NCI-H1417 treated with DMSO at 0.1 percent for 48 hours (cell line): ENCODE data around the gene LRP1B.
"Not testable (repeated sequence)": the region's sequence is repeated elsewhere in the genome, so short reads cannot be mapped to it uniquely, and the experiment has no call there.

Source experiments
- DNase-seq: peaks from one replicate; lab custom pipeline; 2025; lab: John Stamatoyannopoulos, UW

Gene LRP1B

DNA sequence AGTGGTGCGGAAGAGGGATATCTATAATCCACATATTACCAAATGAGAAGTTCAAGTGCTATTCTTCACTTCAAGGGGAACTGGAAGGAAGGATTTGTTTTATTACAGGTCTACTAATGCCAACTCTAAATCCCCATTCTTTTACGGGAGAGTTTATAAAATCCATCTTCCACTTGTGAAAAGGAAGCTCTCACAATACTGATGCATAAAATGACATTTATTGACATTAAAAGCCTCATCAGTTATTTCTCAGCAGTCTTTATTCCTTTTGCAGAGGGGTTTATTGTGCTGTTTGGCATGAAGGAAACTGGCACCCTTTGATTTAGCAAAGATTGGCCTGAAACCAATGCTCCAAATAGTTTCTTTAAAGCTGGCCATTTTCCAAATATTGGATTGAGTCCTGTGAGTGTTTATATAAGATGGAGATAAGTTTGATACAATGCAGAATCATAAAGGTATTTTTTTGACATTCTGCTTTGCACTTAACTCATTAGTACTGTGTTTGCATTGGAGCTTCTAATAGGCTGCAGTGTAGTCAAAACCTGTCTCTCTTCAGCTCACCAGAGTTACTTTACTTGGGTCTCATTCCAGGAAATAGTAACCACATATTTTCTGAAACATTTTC lies 26.6 kb downstream of the LRP1B start:
- DNase-seq, result no peak

DNA sequence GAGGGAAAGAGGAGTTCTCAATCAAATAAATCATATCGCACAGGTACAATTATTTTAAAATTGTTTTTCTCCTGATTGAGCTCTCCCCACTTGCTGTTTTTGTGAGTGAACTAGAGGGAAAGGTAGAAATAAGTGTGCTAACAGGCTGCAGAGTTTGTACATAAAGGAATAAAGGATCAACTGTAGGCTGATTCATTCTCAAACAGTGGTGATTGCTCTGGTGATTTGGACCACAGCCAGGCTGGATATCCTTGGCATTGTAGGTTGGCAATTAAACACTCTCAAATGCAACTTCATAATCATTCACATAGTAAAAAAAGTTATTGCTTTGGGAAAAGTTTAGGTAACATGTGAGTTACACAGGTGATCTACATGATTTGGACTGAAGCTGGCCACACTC lies 29.8 kb downstream of the LRP1B start:
- no peak for DNase-seq

DNA sequence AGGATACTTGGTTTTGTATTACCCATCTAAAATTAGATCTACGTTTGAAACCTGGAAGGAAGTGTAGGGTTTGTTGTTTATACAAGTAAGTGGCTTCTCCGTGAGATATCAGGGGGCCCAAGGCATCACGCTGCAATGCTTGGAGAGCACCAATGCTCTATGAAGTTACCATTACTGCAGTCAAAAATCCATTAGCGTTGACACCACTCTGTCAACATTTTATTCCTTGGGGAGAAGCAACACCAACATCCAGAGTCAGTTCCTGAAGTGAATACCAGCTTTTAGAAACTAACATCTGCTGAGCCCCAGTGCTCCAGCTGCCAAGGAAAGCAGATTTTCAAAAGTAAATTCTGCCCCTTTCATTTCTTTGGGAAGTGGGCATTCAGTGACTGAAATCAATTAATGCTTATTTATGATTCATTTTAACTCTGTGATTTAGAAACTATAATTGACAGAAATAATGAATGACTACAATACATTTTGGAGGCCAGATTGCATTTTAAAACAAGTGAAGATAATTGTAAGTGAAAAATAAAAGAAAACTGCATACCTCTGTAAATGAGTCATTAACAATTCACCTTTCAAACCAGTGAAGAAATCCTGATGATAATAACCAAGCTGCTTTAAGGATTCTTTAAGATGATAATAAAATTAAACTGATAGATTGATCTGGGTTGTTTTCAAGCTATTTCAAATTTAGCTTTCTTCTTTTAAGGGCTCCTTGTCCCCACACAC lies 30.5 kb downstream of the LRP1B start:
- no peak for DNase-seq

DNA sequence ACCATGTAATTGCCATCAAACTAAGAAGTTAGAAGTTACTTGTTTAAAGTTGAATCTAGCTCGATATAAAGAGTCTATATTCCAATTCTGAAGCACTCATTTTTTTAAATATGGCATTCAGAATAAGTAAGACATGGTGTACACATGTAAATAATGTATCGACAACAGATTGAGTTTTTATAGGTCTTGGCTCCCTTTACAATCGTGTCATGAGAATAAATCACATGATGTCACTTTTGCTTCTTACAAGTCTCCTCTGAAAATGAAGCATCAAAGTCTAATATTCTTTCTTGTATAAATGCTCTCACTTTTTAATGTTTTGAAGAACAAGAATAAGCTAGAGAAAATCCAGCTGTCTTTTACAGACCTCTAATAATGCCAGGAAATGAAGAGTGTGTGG lies 33.1 kb downstream of the LRP1B start:
- no peak for DNase-seq

DNA sequence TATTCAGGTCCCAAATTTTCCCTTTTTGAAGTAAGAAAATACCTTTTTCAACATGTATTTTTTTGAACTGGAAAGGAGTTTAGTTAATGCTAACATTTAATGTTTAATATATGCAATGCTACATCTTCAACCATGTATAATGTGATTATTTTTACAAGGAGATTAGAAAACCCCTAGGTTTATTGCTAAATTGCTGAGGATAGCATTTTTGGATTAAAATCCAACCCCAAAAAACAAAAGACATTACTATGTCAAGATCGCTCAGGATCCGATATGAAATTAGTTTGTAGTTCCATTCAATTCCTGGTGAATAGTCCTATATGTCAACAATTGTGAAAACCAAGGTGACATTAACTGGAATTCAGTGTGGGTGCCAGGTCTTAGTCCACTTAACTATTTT lies 35.2 kb downstream of the LRP1B start:
- no peak for DNase-seq

DNA sequence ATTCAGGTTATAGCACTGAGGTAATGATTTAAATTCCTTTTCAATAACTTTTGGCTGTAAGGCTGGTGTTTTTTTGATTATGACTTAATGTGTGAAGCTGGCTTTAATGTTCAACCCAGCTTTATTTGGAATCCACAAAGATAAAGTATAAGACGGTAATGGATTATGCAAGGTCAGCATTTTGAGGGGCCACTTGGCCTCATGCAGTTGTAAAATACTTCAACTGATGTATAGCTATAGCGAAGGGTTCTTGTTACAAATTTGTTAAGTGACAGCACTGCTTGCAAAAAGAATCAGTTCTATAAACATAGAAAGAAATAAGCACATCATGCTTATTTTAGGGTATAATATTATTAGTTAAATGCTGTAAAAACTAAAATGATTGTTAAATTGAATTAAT lies 36.6 kb downstream of the LRP1B start:
- DNase-seq, result no peak

DNA sequence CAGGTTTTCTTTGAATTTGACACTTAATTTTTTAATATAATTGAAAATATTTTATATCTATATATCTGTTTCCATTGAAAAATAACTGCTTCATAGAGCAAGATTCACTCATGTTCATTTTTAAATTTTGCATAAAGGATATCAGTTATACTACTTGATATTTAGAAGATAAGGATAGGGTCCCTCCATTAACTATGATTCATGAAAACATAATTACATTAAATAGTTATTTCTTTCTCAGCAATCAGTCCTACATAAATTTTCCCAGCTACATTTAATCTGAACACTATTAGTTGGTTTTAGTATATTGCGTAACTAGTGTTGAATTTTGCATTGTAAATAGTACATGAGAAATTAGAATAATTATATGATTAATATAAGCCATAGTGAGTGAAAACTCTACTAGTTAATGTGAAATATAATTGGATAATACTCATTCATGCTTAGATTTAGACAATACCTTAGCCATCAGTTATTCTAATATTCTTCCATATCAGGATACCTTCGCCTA lies 42.7 kb downstream of the LRP1B start:
- DNase-seq, result no peak

DNA sequence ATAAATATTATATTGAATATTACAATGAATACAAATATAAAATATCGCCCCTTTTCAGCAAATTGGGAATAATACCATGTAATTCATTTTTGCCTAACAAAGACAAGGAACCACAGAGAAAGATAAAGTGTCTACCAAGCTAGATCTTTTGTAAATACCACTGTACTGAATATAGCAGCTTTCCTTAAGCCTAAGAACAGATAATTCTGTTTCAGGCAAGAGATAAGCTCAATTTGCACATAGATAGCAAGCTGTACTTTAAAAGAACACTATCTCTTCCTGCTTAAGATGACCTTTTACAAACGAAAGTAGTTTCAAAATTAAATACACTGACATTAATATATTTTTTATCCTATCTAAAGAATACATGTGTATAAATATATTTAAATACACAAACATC lies 43.2 kb downstream of the LRP1B start:
- DNase-seq, result not testable (repeated sequence)

DNA sequence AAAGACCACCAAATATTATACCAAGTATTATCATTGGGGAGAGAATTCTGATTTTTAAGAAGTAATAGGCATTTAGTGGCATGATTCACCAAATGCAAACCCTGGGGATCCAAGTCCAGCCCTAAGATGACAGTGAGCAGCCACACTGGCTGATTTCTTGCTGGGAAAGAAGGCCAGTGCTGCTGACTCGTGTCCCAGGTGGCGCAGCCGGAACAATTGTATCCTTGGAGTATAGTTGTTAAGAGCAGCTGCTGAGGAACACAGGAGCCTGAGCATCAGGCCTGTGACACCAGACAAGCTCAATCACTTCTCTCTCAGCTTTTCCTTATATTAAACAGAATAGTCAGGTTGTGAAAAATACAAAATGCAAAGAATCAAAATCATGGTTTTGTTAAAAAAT lies 48.4 kb downstream of the LRP1B start:
- no peak for DNase-seq

DNA sequence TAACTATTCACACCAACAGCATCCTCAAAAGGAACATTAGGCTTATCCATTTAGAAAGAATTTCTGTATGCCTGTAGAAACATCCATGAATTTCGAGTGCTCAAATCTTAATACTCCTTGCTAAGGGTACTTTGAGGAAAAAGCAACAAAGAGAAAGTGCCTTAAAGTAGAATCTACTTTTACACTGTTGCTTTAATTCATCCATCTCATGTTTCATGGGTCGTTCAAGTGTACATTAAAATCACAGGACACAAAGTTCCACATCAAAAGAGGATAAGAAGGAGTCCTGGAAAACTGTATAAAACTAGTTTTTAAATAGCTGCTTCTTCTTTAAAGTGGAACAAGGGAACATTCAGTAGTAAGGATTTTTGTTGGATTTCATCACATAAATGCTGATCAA lies 54.5 kb downstream of the LRP1B start:
- DNase-seq, result no peak

DNA sequence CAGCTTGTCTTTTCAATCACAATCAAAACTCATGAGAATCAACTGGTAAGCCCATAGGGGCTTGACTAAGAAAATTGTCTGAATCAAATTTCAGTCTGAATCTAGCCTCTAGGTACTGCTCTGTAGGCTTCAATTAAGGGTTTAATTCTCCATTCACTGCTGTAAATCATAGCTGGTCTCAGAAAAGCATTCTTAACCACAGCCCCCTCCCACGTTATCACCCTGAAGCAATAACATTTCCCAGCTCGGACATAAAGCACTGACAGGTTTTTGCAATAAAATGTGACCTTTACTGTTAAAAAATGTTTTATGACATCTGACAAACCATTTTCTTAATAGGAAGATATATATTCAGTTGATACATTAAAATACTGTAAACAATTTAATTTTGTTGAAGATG lies 55.0 kb downstream of the LRP1B start:
- no peak for DNase-seq

DNA sequence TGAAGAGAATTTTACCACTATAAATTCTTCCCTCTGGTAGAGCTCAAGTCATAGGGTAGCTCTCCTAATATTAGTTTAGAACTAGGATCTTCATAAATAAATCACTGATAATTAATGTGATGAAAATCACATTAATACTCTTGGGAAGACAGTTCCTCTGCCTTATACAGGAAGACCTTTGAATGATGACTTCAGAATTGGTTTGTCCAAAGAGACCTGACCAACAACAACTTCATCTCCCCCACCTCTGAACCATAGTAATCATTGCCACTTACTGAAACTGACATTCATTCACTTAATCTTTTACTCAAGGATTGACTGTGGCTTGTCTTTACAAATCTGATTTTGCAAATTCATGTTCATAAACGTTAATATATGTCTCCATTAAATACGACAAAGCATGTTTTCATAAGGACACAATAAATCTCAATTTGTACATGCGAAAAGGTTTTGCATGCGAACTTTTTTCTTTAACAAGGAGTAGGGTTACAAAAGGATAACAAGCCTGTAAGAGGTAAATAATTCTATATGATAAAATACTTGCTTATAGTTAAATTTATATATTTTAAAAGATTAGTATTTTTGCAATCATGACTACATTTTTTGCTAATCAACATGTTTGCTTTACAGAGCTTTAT lies 61.4 kb downstream of the LRP1B start:
- DNase-seq, result no peak

DNA sequence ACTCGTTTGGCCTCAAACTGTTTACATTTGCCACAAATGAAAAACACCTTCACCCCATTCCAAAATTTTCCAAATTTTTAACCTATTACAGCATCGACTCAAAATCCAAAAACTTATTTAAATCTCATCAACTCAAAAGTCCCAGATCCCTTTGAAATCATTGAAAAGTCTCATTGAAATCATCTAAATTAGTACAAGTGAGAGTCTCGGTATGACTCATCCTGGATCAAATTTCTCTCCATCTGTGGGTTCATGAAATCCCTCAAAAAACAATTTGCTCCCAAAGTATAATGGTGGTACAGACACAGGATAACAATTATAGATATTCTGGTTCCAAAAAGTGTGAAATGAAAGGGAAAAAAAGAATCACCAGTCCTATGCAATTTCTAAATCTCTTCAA lies 65.1 kb downstream of the LRP1B start:
- no peak for DNase-seq

DNA sequence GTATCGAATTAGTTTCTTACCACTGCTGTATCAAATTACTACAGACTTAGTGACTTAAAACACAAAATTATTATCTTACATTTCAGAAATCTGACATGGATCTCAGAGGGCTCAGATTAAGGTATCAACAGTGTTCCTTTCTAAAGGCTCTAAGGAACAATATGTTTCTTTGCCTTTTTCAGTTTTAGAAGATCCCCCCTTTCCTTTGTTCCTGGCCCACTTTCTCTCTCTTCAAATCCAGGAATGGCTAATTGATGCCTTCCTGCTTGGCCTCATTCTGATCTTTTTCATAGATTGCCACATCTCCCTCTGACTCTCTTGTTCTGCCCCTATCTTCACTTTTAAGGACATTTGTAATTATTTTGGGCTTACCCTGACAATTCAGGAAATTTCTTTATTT lies 65.7 kb downstream of the LRP1B start:
- no peak for DNase-seq

DNA sequence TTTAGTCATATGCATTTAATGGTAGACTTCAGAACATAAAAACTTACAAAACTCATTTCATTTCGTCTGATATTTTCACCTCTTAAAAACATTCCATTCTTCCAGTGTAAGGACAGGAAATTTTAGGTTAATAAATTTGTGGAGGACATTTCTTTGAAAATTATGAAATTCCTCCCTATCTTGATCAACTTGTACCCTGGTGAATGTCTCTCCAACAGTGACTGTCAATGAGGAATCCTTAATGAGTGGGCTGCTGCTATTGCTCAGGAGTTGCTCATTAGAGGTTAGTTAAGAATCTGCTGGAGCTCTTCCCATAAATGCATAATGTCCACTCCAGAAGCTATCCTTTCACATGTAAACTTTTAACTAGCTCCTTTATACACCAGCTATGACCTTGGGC lies 69.1 kb downstream of the LRP1B start:
- DNase-seq, result no peak

DNA sequence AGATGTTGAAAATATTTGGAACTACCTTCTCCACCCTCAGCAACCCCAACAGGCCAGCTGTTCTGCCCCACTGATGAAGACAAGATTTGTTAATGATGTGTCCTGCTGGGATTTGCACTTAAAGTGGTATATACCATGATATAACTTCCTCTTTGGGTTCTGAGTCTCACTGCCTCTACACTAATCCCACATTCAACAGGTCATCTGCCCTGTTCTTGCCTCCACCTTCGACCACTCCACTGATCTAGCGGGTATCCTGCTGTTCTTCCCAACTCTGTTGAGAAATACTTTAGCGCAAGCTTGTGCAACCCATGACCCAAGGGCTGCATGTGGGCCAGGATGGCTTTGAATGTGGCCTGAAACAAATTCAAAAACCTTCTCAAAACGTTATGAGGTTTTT lies 72.7 kb downstream of the LRP1B start:
- no peak for DNase-seq

DNA sequence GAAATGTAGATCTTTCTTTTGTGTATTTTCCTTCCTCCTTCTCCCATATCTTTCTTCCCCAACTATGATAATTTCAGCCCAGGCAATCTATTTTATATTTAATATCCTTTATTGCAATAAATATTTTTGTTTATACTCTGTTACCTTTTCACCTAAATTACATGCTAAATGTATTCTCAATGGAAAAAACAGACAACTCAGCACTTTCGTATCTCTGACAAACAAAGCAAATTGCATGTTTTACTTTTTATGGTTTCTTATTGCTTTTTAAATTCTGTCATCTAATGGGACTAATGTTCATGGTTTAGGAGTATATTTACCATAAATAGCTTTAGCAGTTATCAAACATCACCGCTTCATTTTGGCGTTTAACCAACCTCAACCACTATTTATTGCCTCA lies 74.0 kb downstream of the LRP1B start:
- no peak for DNase-seq

DNA sequence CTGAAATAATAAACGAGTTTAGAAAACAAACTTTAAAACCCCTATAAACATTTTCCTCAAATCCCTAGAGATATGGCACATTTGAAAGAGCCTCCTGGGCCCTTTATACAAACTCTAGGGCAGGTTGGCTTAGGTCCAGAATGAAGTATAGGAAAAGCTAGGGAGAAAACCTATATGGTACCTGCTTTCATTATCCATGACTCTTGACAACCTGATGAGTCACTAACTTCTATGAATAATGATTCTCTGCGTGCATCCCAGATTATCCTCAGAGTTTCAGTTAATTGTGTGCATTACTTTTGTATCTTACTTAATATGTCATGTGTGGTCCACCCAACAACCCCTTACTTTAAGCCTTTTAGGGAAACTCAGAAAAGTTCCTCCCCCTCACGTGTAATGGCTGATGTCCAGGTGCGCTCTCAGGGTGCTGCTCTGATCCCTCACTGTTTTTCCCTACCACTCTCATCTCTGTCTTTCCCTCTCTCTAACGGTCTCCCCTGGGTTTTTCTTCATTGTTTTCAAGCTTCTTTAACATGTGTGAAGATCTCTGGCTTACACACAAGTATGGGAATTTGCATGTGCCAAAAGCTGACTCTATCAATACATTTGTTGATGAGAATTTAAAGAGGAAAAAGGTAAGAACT lies 78.5 kb downstream of the LRP1B start:
- no peak for DNase-seq

DNA sequence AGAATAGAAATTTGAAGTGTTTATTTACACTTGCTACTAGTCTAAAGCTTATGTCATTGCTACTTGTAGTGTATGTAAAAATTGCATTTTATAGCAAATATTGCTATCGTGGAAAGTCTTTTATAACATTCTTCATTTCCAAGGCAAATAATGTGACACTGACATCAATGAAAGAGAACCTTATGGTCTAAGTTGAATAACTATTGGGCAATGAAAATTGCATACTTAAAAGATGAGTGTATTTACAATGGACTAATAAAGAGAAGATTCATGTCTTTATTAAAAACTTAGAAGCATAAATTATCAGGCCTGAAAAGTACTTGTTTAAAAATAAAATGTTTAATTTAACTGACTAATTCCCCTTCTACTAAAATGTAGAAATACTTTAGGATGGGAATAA lies 82.2 kb downstream of the LRP1B start:
- no peak for DNase-seq

DNA sequence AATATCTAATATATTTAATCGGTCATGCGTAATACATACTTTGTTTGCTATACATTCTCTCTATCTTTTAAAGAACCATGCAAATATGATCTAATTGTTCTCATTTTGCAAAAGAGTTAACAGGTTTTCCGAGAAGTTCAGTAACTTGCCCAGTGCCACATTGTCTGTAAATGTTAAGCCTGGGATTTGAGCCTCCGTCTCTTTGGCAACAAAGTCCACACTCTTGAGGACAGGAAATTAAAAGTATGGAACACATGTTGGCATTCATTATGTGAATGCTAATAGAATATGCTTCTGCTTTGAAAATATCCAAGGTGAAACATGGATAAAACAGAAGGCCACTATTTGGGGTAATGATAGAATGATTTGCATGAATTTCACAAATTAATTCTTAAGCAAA lies 85.2 kb downstream of the LRP1B start:
- no peak for DNase-seq

DNA sequence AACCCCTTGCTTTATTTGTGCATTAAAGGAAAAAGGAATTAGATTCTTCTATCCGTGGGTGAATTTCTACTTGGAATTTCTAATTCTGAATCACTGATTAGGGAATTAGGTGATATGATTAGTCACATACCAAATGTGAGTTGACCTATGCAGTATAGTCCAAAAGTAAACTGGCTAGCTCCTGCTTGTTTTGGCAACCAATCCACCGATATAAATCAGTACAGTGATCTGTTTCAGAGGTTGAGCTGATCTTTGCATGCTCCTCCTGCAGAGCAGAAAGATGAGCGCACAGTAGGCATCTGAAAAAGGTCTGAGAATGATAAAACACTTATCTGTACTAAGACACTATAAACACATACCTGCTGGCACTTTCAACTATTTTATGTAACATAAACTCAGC lies 86.6 kb downstream of the LRP1B start:
- DNase-seq, result no peak

DNA sequence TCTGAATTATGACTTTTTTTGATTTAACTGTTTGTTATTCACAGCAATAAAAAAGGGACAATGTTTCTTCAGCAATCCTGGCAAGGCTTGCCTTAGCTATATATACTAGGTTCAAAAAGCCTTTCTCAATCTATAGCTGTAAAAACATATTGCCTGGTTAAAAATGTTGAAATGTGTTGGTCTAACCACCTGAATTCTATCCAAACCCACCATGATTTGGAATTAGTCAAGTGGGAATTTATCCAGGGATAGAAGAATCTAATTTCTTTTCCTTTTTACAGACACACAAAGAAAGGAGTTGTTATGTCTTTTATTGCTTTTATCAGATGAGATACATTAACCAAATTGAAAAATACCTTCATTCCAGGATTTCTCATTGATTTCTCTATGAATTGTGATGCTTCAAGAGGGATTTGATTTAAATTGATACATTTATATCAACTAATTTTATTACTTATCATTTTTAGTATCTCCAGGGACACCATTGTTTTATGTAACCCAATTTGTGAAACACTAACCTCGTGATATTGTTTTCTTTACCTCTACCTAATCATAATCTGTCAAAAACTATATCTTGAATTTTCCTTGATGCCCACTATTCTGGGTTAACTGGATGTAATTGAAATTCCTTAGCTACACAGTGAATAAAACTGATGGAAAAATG lies 88.1 kb downstream of the LRP1B start:
- DNase-seq, result no peak
